GM12874 (cell line): ENCODE measurements around the gene RYR2.

ENCODE experiments used
- TF ChIP-seq, protein P1 (sequence below): IDR thresholded peaks from 2 replicates; pipeline ENCODE4 v1.5.1; 2011; ENCODE audit warnings: low read depth, mild to moderate bottlenecking, control low read depth, low read length, moderate library complexity; ENCODE audit not compliant: insufficient read depth

The RYR2 gene

DNA sequence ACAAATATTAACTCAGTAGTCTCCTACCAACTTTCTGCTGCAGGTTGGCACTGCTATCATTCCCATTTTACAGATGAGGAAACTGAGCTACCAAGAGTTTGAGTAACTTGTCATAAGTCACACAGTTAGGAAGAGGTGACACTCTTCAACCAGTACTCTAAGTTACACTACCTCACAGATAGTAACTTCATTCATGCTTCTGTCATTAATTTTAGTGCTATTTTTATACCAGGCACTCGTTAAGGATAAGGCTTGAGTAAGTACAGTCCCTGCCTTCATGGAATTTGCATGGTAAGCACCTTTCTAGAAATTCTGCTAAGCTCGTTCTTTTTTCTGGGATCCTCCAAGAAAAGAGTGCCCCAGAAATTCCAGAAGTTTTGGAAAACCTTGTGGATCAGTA is 770.1 kb downstream of the RYR2 start:
- TF ChIP-seq, protein P1, sequence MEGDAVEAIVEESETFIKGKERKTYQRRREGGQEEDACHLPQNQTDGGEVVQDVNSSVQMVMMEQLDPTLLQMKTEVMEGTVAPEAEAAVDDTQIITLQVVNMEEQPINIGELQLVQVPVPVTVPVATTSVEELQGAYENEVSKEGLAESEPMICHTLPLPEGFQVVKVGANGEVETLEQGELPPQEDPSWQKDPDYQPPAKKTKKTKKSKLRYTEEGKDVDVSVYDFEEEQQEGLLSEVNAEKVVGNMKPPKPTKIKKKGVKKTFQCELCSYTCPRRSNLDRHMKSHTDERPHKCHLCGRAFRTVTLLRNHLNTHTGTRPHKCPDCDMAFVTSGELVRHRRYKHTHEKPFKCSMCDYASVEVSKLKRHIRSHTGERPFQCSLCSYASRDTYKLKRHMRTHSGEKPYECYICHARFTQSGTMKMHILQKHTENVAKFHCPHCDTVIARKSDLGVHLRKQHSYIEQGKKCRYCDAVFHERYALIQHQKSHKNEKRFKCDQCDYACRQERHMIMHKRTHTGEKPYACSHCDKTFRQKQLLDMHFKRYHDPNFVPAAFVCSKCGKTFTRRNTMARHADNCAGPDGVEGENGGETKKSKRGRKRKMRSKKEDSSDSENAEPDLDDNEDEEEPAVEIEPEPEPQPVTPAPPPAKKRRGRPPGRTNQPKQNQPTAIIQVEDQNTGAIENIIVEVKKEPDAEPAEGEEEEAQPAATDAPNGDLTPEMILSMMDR = no peak

DNA sequence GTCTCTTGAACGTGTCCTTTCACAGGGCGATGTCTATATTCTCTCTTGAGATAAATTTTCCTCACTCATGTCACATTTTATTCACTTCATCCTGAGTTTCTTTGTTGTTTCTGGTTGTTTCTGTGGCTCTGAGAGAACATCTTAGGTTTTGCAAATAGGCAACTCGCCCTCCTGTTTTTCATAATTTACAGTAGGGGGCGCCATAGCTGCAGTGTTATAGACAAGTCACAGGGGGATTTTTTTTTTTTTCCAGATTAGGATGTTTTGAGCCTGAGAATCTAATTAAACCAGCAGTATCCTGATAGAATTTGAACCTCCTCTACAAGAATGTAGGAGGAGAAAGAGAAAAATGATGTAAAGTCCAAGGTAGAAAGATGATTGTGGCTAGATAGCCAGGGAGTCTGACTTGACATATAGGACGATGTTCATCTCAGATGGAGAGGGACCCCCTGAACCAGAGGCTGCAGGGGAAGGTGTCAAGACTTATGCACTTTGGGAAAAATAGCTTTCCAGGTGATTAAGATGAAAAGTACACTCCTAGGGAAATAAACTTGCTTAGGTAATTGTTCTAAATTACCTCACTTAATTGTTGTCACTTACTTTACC is 772.4 kb downstream of the RYR2 start:
- TF ChIP-seq, protein P1 = peak; percentile 45; the same call in 1 of the 2 replicates

DNA sequence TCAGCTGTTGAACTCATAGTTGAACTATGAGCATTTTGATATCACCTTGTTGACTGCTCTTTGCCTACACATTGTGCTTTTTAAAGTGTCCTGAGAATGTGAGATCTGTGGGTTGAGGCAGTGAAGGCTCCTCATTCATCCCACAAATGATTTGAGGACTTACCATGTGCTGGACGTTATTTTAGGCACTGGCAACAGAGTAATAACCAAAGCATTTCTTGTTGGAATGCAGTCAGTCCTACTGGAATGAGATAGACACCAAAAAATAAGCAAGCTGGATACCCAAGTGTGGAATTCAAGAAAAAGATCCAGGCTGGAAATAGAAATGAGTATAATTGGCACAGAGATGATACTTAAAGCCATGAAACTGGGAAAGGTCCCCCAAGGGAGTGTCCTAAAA is 775.3 kb downstream of the RYR2 start:
- TF ChIP-seq, protein P1 = no peak

DNA sequence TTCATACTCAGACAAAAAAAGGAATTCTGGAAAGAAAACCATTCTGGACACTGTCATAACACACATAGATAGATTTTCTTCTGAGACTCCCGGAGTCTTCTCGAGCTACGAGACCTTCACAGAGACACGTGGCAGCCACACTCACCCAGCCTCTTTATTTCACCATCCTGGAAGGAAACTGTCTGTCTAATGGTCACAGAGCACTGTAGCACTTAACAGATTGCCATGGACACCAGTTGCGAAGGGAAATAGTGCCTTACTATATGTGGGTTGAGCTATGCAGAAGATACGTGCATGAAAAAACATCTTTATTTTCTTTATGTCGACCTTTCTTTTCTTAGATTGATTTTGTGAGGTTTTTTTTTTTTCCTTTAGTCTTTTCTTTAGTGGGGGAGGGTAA is 790.9 kb downstream of the RYR2 start:
- TF ChIP-seq, protein P1 = no peak

DNA sequence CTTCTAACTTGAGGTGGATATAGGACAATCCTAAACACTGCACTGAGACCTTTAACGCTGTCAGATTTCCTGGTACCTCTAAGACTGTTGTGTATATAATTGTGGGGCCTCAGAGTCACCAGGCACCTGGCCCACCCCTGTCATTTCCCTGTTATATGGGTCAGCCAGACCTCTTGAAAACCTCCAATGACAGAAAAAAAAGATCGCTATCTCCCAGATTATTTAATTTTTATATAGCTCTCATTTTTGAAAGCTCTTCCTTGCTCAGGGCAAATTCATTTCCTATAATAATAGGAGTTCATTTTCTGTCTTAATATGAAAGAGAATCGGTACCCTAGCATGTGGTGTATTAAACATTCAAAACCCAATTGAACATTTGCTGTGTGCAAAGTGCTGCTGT is 792.1 kb downstream of the RYR2 start:
- TF ChIP-seq, protein P1 = no peak

DNA sequence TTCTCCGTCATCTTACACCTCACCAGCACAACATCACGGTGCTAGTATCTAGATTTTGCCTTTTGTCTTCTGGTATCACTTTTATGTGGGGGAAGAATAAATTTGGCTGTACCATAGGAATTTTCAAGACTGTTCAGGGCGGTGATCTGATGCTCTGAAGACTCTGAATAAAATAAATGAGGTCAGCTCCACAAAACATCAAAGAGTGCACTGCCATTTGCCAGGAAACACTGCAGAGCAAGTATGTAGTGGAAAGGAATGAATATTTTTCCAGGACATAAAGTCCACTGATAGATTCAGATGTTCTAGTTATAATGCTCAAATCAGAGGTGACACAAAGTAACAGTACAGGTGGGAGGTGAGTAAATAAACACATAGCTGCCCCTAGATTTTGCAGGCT is 792.5 kb downstream of the RYR2 start:
- TF ChIP-seq, protein P1 = no peak

DNA sequence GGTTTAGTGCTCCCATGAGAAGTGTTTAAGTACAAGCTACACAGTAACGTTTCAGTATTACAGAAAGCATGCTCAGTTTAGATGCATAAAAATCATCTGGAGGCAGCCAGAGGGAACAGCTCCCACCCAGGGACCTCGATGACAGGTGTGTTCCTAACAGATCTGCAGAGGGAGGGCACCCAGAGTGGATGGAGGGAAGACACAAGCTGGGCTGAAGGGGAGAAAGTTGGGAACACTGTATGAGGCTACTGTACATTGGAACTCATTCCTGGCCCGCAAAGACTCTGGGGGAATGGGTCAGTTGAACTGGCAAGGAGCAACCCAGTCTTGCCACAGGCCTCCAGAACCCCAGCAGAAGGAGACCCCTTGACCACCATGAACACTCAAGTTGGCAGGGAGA is 796.3 kb downstream of the RYR2 start:
- TF ChIP-seq, protein P1 = no peak
